MM.1S (cell line): ENCODE measurements around the gene LRP6.

Experiments
- CTCF ChIP-seq: fragments of 300-600 bp; sonication (generic); IDR thresholded peaks from 2 replicates; pipeline ENCODE4 v1.5.1; 2016; ENCODE audit warnings: antibody characterized with exemption, low read length, mixed read lengths
- EZH2 ChIP-seq: fragments of 300-600 bp; sonication (generic); optimal IDR thresholded peaks from 2 replicates; pipeline ENCODE3; 2017; ENCODE audit warnings: low read depth, mild to moderate bottlenecking, antibody characterized with exemption, low read length, mixed read lengths

GRCh38 chr12:12157424-12157823, 109.4 kb downstream of the LRP6 start:
- TF ChIP-seq CTCF: no peak
- no peak for TF ChIP-seq EZH2
